B cell (primary cell): ENCODE measurements around the gene CCDC102A. TPM values are rescaled to one million over a fixed set of nuclear protein-coding genes. Genes with fewer than 3 reads are reported as not detected.

Source experiments
- ATAC-seq: fragments of 200-7000 bp; cut with Tn5 transposase; one replicate; pipeline ENCODE4 v1.10.0; 2021; ENCODE audit warnings: low read depth, mild to moderate bottlenecking, moderate number of reproducible peaks, moderate library complexity
- CTCF ChIA-PET: fragments of 350-600 bp; sonication (Branson Sonifier 250); formaldehyde crosslinking; loops from one replicate; lab custom pipeline; 2021; ENCODE audit warnings: antibody characterized with exemption, inconsistent platforms; lab: Charles Lee
- POLR2A ChIA-PET: fragments of 350-600 bp; sonication (Branson Sonifier 250); formaldehyde crosslinking; loops from one replicate; lab custom pipeline; 2021; ENCODE audit warnings: antibody characterized with exemption; lab: Charles Lee
- DNase-seq: peaks from one replicate; pipeline ENCODE4 v3.0.0; 2013
- H2AFZ ChIP-seq: 2 replicates; pipeline ENCODE4 v1.6.1; 2012; ENCODE audit warnings: mild to moderate bottlenecking, low read depth, low read length; ENCODE audit not compliant: insufficient read depth, poor library complexity, severe bottlenecking
- H3K27ac ChIP-seq, 2 donors: 1 replicate in 1 of 2; 2 replicates in 1 of 2; pipeline ENCODE4 v1.5.1; 2012 to 2013; ENCODE audit warnings: low read length in 2 of 2, mild to moderate bottlenecking in 2 of 2, moderate library complexity in 1 of 2
- H3K27me3 ChIP-seq, 4 experiments: fragments of 200-600 bp in 1 of 4; sonication (generic) in 1 of 4; replicated peaks in 1 of 4; 1 replicate in 2 of 4; 2 replicates in 2 of 4; pipeline versions ENCODE4 v1.6.1 to v1.7.0; 2013 to 2016; ENCODE audit warnings: low read length in 3 of 4, mild to moderate bottlenecking in 2 of 4, mixed read lengths in 1 of 4, moderate library complexity in 1 of 4; ENCODE audit not compliant: insufficient read depth in 4 of 4, control insufficient read depth in 3 of 4; ENCODE audit errors: control extremely low read depth in 1 of 4
- H3K36me3 ChIP-seq, 2 experiments: replicated peaks in 1 of 2; 1 replicate in 1 of 2; 2 replicates in 1 of 2; pipeline versions ENCODE4 v1.6.1 to v1.7.1; 2013; ENCODE audit warnings: low read length in 1 of 2; ENCODE audit not compliant: insufficient read depth in 2 of 2, control insufficient read depth in 1 of 2; ENCODE audit errors: control extremely low read depth in 1 of 2, extremely low read depth in 1 of 2
- H3K4me1 ChIP-seq, 2 donors: fragments of 200-600 bp in 1 of 2; sonication (generic) in 1 of 2; 1 replicate in 1 of 2; 2 replicates in 1 of 2; pipeline versions ENCODE4 v1.5.1 to v1.6.1; 2013 to 2017; ENCODE audit warnings: low read length in 2 of 2; ENCODE audit not compliant: control insufficient read depth in 2 of 2, insufficient read depth in 2 of 2
- H3K4me2 ChIP-seq: replicated peaks from 2 replicates; pipeline ENCODE3; 2012; ENCODE audit warnings: mild to moderate bottlenecking, low read depth, low read length; ENCODE audit not compliant: poor library complexity, severe bottlenecking
- H3K4me3 ChIP-seq, 5 experiments: fragments of 200-600 bp in 1 of 5; sonication (generic) in 1 of 5; 1 replicate in 3 of 5; 2 replicates in 2 of 5; pipeline versions ENCODE4 v1.5.1 to v1.7.0; 2011 to 2016; ENCODE audit warnings: low read length in 4 of 5, mild to moderate bottlenecking in 4 of 5, low read depth in 2 of 5, control low read depth in 1 of 5, moderate library complexity in 1 of 5; ENCODE audit not compliant: insufficient read depth in 1 of 5; ENCODE audit errors: control extremely low read depth in 1 of 5, extremely low read depth in 1 of 5
- H3K79me2 ChIP-seq: fragments of 200-600 bp; sonication (generic); one replicate; pipeline ENCODE4 v1.6.0; 2016; ENCODE audit warnings: low read length; ENCODE audit not compliant: control insufficient read depth, insufficient read depth
- H3K9ac ChIP-seq: fragments of 200-600 bp; sonication (generic); 2 replicates; pipeline ENCODE4 v1.6.1; 2017; ENCODE audit warnings: mild to moderate bottlenecking, low read length, moderate library complexity
- H3K9me3 ChIP-seq, 3 donors: one replicate each; pipeline versions ENCODE4 v1.6.1 to v1.7.1; 2013; ENCODE audit warnings: low read length in 2 of 3; ENCODE audit not compliant: control insufficient read depth in 2 of 3, insufficient read depth in 1 of 3; ENCODE audit errors: control extremely low read depth in 1 of 3
- H4K20me1 ChIP-seq: 2 replicates; pipeline ENCODE4 v1.6.0; 2012; ENCODE audit warnings: mild to moderate bottlenecking, low read length; ENCODE audit not compliant: insufficient read depth, control insufficient read depth, poor library complexity, severe bottlenecking
- H3K27ac Mint-ChIP-seq: one replicate; pipeline ENCODE4 v1.8.0; 2021; ENCODE audit warnings: mixed read lengths
- H3K27me3 Mint-ChIP-seq: one replicate; pipeline ENCODE4 v1.8.0; 2021; ENCODE audit warnings: mixed read lengths
- H3K4me1 Mint-ChIP-seq: one replicate; pipeline ENCODE4 v1.8.0; 2021; ENCODE audit warnings: mixed read lengths
- H3K4me3 Mint-ChIP-seq: one replicate; pipeline ENCODE4 v1.8.0; 2021; ENCODE audit warnings: mixed read lengths
- H3K9me3 Mint-ChIP-seq: one replicate; pipeline ENCODE4 v1.8.0; 2022; ENCODE audit warnings: mixed read lengths; ENCODE audit not compliant: insufficient read depth
- CTCF ChIP-seq: fragments of 200-600 bp; IDR thresholded peaks from one replicate; pipeline ENCODE4 v1.8.0; 2022; ENCODE audit warnings: antibody characterized with exemption, mild to moderate bottlenecking
- EZH2 ChIP-seq: IDR thresholded peaks from 2 replicates; pipeline ENCODE4 v1.6.1; 2012; ENCODE audit warnings: borderline replicate concordance, low read depth, mild to moderate bottlenecking, moderate library complexity, low read length; ENCODE audit not compliant: insufficient read depth, poor library complexity, severe bottlenecking
- WGBS: methylation state at CpG from one replicate; pipeline ENCODE4 v1.1.5; 2013; ENCODE audit warnings: missing lambda C conversion rate; ENCODE audit not compliant: insufficient coverage; 5-methylcytosine and 5-hydroxymethylcytosine counted together
- intact Hi-C: fragments of 100-400 bp; cut with micrococcal nuclease; formaldehyde crosslinking; loops from one replicate; pipeline ENCODE4 v1.10.0; 2022
- polyA plus RNA-seq: library from polyadenylated mRNA; depleted of rRNA; stranded (reverse); fragments of >200 nt; gene quantifications from 2 replicates; pipeline ENCODE4 v1.2.3, GENCODE V29; 2012
- total RNA-seq, 2 donors: library from RNA; stranded (reverse); fragments of 120-200 nt in 1 of 2; gene quantifications; 1 replicate in 1 of 2; 2 replicates in 1 of 2; pipeline versions ENCODE4 v1.2.3 to v1.2.4, GENCODE V29; 2013 to 2022

The CCDC102A gene
- total and polyA plus RNA-seq, 2 donors (not counting 1 experiment from before 2014, with no cell fraction given), result 14.5 to 14.7 TPM

GRCh38 chr16:57574646-57575467 lies 38.5 kb upstream of the CCDC102A start:
- peaks cover 0 to 57% of the 10 kb centered on the region in 2 experiments for H3K36me3 ChIP-seq
- H3K9me3 ChIP-seq, result peaks cover 0 to under 1% (median 0%) of the 10 kb centered on the region in 3 donors
- H4K20me1 ChIP-seq, result peaks cover 23% of the 10 kb centered on the region
- WGBS, result 91% methylated on average over 20 of the region's 24 CpGs
- no peak for TF ChIP-seq EZH2
- no peak for TF ChIP-seq CTCF
- no peak overlapping the region for H3K27ac ChIP-seq
- no peak overlapping the region for H2AFZ ChIP-seq
- no peaks in the 10 kb centered on the region for H3K27me3 ChIP-seq
- H3K4me2 ChIP-seq, result no peak overlapping the region
- DNase-seq (no peak), ATAC-seq (no peak)
- Mint-ChIP-seq H3K27ac (peak overlapping the region; percentile 15), H3K4me1 (peaks cover 18% of the 10 kb centered on the region), H3K9me3 (no peaks in the 10 kb centered on the region), H3K27me3 (no peaks in the 10 kb centered on the region), H3K4me3 (no peak overlapping the region)
- ChIA-PET CTCF (interaction anchor here (0.5 to 5.7 kb wide), 19 partner anchors 9 to 405 kb away, joined by 3 to 111 read pairs (median 9); partner anchors contain the start of genes ADGRG5, CCDC102A and POLR2C), POLR2A (no interaction called here)
- intact Hi-C loops, result loop anchor here (5.0 to 10.0 kb wide), 2 partner anchors 98 to 150 kb away; no protein-coding TSS in a partner anchor
- H3K4me3 ChIP-seq, result no peak overlapping the region
- peaks cover 0 to 7% of the 10 kb centered on the region in 2 donors for H3K4me1 ChIP-seq
- H3K79me2 ChIP-seq, result peaks cover 9% of the 10 kb centered on the region
- no peak overlapping the region for H3K9ac ChIP-seq

GRCh38 chr16:57574086-57574485 lies 37.7 kb upstream of the CCDC102A start:
- Histone ChIP-seq H3K4me1 (peaks cover 0 to 7% of the 10 kb centered on the region in 2 donors), H4K20me1 (peaks cover 30% of the 10 kb centered on the region), H3K36me3 (peaks cover 0 to 64% of the 10 kb centered on the region in 2 experiments), H3K27me3 (no peaks in the 10 kb centered on the region), H3K27ac (no peak overlapping the region), H3K9me3 (no peaks in the 10 kb centered on the region), H3K4me2 (no peak overlapping the region), H3K9ac (no peak overlapping the region), H3K4me3 (no peak overlapping the region), H3K79me2 (peaks cover 16% of the 10 kb centered on the region), H2AFZ (no peak overlapping the region)
- no peaks in the 10 kb centered on the region for H3K9me3 Mint-ChIP-seq
- H3K27ac Mint-ChIP-seq, result no peak overlapping the region
- CTCF ChIA-PET, result interaction anchor here (3.2 to 5.7 kb wide), 2 partner anchors 29 to 37 kb away, joined by 39 to 43 read pairs; partner anchors contain the start of gene CCDC102A
- H3K4me3 Mint-ChIP-seq, result no peak overlapping the region
- DNase-seq, result no peak
- WGBS, result 96% methylated on average over 11 of the region's 12 CpGs
- ATAC-seq, result no peak
- H3K27me3 Mint-ChIP-seq, result no peaks in the 10 kb centered on the region
- intact Hi-C loops, result loop anchor here (10.0 kb wide), 1 partner anchor 151 kb away; no protein-coding TSS in a partner anchor
- POLR2A ChIA-PET, result no interaction called here
- H3K4me1 Mint-ChIP-seq, result peaks cover 18% of the 10 kb centered on the region
- no peak for TF ChIP-seq CTCF
- TF ChIP-seq EZH2, result no peak
